HepG2 (cell line): ENCODE data around the gene CTNNBIP1. TPM values are rescaled to one million over a fixed set of nuclear protein-coding genes. Genes with fewer than 3 reads are reported as not detected.

Experiments
- PHF21A ChIP-seq: sonication (generic); formaldehyde crosslinking; IDR thresholded peaks from 2 replicates; pipeline ENCODE4 v1.5.0; 2020; ENCODE audit warnings: mild to moderate bottlenecking, missing genetic modification reagents
- POLR2G ChIP-seq: fragments of 200-400 bp; formaldehyde crosslinking; IDR thresholded peaks from 2 replicates; pipeline ENCODE4 v1.6.1; 2018; ENCODE audit warnings: mild to moderate bottlenecking, low read depth, low read length, moderate library complexity
- polyA plus RNA-seq, 8 experiments: library from polyadenylated mRNA; depleted of rRNA in 3 of 8; stranded (reverse) in 7 of 8; unstranded in 1 of 8; fragments of >200 nt; fragmentation: Illumina TruSeq in 4 of 8; extraction: Trizol in 4 of 8; gene quantifications; 2 replicates each; pipeline versions ENCODE4 v1.2.1 to v1.2.3, GENCODE V29; 2011 to 2016; ENCODE audit warnings: low read depth in 4 of 8, missing spikeins in 1 of 8, mixed read lengths in 1 of 8; ENCODE audit not compliant: insufficient read depth in 1 of 8
- total RNA-seq, 5 experiments: library from RNA; depleted of rRNA; stranded (reverse); fragments of >200 nt; fragmentation: Illumina TruSeq; extraction: Trizol; gene quantifications; 2 replicates each; pipeline ENCODE4 v1.2.3, GENCODE V29; 2016; ENCODE audit warnings: low read depth in 1 of 5
- TF ChIP-seq, protein P1 (sequence below): IDR thresholded peaks from 2 replicates; pipeline ENCODE4 v1.6.1; 2016; ENCODE audit warnings: missing biosample characterization, missing genetic modification reagents, low read depth
- TF ChIP-seq, protein P2 (sequence below): sonication (generic); formaldehyde crosslinking; conservative IDR thresholded peaks from 2 replicates; pipeline ENCODE4 v1.4.0; 2020; ENCODE audit warnings: mild to moderate bottlenecking, missing genetic modification reagents, moderate library complexity
- TF ChIP-seq, protein P3 (sequence below): sonication (generic); formaldehyde crosslinking; IDR thresholded peaks from 2 replicates; pipeline ENCODE4 v1.5.0; 2020; ENCODE audit warnings: mild to moderate bottlenecking, missing genetic modification reagents, borderline replicate concordance
- TF ChIP-seq, protein P4 (sequence below): sonication (generic); formaldehyde crosslinking; IDR thresholded peaks from 2 replicates; pipeline ENCODE4; 2020; ENCODE audit warnings: missing genetic modification reagents, mild to moderate bottlenecking, borderline replicate concordance

CTNNBIP1 gene
- total and polyA plus RNA-seq, 2 of the 13 experiments (the other 11 are each of a cell fraction or from before 2014, with no cell fraction given) = 71.7 to 83.0 TPM

DNA sequence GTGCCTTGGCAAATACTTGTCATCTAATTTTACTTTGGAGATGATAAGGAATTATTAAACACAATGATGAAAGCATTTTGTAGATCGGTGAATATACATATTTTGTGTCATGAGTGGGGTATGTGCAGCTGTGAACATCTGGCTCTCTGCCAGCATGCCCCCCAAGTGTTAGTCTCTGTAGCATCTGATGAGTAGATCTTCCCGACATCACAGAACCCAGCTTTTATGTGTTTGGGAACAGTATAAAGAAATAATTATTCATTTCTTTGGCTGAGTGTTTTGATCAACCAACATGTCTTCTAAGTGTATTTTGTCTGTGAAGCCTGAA is 4.5 kb upstream of the CTNNBIP1 start (continued):
- TF ChIP-seq, protein P1, sequence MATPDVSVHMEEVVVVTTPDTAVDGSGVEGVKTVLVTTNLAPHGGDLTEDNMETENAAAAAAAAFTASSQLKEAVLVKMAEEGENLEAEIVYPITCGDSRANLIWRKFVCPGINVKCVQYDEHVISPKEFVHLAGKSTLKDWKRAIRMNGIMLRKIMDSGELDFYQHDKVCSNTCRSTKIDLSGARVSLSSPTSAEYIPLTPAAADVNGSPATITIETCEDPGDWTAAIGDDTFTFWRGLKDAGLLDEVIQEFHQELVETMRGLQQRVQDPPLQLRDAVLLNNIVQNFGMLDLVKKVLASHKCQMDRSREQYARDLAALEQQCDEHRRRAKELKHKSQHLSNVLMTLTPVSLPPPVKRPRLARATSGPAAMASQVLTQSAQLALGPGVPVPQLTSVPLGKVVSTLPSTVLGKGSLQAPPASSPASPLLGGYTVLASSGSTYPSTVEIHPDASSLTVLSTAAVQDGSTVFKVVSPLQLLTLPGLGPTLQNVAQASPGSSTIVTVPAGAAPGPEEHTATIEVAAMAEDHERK (CRISPR knock-in tag) = no peak
- TF ChIP-seq, protein P2, sequence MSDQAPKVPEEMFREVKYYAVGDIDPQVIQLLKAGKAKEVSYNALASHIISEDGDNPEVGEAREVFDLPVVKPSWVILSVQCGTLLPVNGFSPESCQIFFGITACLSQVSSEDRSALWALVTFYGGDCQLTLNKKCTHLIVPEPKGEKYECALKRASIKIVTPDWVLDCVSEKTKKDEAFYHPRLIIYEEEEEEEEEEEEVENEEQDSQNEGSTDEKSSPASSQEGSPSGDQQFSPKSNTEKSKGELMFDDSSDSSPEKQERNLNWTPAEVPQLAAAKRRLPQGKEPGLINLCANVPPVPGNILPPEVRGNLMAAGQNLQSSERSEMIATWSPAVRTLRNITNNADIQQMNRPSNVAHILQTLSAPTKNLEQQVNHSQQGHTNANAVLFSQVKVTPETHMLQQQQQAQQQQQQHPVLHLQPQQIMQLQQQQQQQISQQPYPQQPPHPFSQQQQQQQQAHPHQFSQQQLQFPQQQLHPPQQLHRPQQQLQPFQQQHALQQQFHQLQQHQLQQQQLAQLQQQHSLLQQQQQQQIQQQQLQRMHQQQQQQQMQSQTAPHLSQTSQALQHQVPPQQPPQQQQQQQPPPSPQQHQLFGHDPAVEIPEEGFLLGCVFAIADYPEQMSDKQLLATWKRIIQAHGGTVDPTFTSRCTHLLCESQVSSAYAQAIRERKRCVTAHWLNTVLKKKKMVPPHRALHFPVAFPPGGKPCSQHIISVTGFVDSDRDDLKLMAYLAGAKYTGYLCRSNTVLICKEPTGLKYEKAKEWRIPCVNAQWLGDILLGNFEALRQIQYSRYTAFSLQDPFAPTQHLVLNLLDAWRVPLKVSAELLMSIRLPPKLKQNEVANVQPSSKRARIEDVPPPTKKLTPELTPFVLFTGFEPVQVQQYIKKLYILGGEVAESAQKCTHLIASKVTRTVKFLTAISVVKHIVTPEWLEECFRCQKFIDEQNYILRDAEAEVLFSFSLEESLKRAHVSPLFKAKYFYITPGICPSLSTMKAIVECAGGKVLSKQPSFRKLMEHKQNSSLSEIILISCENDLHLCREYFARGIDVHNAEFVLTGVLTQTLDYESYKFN = peak; percentile 43
- TF ChIP-seq, protein P3, sequence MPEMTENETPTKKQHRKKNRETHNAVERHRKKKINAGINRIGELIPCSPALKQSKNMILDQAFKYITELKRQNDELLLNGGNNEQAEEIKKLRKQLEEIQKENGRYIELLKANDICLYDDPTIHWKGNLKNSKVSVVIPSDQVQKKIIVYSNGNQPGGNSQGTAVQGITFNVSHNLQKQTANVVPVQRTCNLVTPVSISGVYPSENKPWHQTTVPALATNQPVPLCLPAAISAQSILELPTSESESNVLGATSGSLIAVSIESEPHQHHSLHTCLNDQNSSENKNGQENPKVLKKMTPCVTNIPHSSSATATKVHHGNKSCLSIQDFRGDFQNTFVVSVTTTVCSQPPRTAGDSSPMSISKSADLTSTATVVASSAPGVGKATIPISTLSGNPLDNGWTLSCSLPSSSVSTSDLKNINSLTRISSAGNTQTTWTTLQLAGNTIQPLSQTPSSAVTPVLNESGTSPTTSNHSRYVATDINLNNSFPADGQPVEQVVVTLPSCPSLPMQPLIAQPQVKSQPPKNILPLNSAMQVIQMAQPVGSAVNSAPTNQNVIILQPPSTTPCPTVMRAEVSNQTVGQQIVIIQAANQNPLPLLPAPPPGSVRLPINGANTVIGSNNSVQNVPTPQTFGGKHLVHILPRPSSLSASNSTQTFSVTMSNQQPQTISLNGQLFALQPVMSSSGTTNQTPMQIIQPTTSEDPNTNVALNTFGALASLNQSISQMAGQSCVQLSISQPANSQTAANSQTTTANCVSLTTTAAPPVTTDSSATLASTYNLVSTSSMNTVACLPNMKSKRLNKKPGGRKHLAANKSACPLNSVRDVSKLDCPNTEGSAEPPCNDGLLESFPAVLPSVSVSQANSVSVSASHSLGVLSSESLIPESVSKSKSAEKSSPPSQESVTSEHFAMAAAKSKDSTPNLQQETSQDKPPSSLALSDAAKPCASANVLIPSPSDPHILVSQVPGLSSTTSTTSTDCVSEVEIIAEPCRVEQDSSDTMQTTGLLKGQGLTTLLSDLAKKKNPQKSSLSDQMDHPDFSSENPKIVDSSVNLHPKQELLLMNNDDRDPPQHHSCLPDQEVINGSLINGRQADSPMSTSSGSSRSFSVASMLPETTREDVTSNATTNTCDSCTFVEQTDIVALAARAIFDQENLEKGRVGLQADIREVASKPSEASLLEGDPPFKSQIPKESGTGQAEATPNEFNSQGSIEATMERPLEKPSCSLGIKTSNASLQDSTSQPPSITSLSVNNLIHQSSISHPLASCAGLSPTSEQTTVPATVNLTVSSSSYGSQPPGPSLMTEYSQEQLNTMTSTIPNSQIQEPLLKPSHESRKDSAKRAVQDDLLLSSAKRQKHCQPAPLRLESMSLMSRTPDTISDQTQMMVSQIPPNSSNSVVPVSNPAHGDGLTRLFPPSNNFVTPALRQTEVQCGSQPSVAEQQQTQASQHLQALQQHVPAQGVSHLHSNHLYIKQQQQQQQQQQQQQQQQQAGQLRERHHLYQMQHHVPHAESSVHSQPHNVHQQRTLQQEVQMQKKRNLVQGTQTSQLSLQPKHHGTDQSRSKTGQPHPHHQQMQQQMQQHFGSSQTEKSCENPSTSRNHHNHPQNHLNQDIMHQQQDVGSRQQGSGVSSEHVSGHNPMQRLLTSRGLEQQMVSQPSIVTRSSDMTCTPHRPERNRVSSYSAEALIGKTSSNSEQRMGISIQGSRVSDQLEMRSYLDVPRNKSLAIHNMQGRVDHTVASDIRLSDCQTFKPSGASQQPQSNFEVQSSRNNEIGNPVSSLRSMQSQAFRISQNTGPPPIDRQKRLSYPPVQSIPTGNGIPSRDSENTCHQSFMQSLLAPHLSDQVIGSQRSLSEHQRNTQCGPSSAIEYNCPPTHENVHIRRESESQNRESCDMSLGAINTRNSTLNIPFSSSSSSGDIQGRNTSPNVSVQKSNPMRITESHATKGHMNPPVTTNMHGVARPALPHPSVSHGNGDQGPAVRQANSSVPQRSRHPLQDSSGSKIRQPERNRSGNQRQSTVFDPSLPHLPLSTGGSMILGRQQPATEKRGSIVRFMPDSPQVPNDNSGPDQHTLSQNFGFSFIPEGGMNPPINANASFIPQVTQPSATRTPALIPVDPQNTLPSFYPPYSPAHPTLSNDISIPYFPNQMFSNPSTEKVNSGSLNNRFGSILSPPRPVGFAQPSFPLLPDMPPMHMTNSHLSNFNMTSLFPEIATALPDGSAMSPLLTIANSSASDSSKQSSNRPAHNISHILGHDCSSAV (CRISPR knock-in tag) = no peak
- TF ChIP-seq, protein P4, sequence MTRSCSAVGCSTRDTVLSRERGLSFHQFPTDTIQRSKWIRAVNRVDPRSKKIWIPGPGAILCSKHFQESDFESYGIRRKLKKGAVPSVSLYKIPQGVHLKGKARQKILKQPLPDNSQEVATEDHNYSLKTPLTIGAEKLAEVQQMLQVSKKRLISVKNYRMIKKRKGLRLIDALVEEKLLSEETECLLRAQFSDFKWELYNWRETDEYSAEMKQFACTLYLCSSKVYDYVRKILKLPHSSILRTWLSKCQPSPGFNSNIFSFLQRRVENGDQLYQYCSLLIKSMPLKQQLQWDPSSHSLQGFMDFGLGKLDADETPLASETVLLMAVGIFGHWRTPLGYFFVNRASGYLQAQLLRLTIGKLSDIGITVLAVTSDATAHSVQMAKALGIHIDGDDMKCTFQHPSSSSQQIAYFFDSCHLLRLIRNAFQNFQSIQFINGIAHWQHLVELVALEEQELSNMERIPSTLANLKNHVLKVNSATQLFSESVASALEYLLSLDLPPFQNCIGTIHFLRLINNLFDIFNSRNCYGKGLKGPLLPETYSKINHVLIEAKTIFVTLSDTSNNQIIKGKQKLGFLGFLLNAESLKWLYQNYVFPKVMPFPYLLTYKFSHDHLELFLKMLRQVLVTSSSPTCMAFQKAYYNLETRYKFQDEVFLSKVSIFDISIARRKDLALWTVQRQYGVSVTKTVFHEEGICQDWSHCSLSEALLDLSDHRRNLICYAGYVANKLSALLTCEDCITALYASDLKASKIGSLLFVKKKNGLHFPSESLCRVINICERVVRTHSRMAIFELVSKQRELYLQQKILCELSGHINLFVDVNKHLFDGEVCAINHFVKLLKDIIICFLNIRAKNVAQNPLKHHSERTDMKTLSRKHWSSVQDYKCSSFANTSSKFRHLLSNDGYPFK (CRISPR knock-in tag) = no peak
- TF ChIP-seq PHF21A = peak; percentile 15; the same call in 1 of the 2 replicates
- no peak for TF ChIP-seq POLR2G
